Ascending aorta (tissue), 2 donors: ENCODE data around the gene CCDC92B. TPM values are rescaled to one million over a fixed set of nuclear protein-coding genes. Genes with fewer than 3 reads are reported as not detected.
A peak's percentile ranks its signal among the peaks of the same experiment; 100 is the strongest.

Experiments
- DNase-seq, 2 donors: peaks; one replicate each; pipeline ENCODE4 v3.0.0-alpha.2; 2019; ENCODE audit warnings: low spot score in 2 of 2
- H3K27ac ChIP-seq, 2 donors: fragments of 200-600 bp; sonication (generic); one replicate each; pipeline ENCODE4 v1.5.1; 2016 to 2017; ENCODE audit warnings: mild to moderate bottlenecking in 1 of 2
- H3K27me3 ChIP-seq: fragments of 200-600 bp; sonication (generic); one replicate; pipeline ENCODE4 v1.5.1; 2017
- H3K36me3 ChIP-seq, 2 donors: fragments of 200-600 bp; sonication (generic); one replicate each; pipeline ENCODE4 v1.5.1; 2016
- H3K4me1 ChIP-seq, 2 donors: fragments of 200-600 bp; sonication (generic); one replicate each; pipeline ENCODE4 v1.5.1; 2016 to 2017; ENCODE audit warnings: mild to moderate bottlenecking in 1 of 2
- H3K4me3 ChIP-seq, 2 donors: fragments of 200-600 bp; sonication (generic); one replicate each; pipeline ENCODE4 v1.5.1; 2016 to 2017; ENCODE audit warnings: mild to moderate bottlenecking in 1 of 2
- H3K9me3 ChIP-seq, 2 donors: fragments of 200-600 bp; sonication (generic); one replicate each; pipeline ENCODE4 v1.5.1; 2016
- intact Hi-C: fragments of 100-400 bp; cut with DNase I; formaldehyde crosslinking; loops from one replicate; pipeline ENCODE4 v1.15.1; 2023
- total RNA-seq: library from RNA; depleted of rRNA; stranded (reverse); fragments of >200 nt; gene quantifications from one replicate; pipeline ENCODE4 v1.1.0, GENCODE V29; 2016
- TF ChIP-seq, protein P1 (sequence below), 3 experiments: fragments of 200-600 bp in 2 of 3; fragments of 450-650 bp in 1 of 3; sonication (generic) in 2 of 3; IDR thresholded peaks; one replicate each; pipeline ENCODE4 v1.5.1; 2016 to 2019; ENCODE audit warnings: antibody characterized with exemption in 3 of 3, mild to moderate bottlenecking in 1 of 3, moderate library complexity in 1 of 3

Gene CCDC92B
- total RNA-seq, 1 donor from 2014 or later: not detected

DNA sequence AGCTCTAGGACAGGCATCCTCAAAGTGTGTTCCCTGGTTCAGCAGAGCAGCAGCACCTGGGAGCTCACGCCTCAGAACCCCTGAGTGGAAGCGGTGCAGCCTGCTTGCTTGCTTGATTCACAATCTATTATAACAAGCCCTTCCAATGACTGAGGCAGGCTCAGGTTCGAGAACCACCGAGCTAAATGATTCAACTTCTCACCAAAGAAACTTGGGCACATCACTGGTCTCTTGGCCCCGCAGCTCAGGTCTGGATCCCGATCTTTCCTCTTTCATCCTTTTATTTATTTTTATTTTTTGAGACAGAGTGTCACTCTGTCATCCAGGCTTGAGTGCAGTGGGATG lies 62.4 kb downstream of the CCDC92B start:
- no peaks in the 10 kb centered on the region for H3K27me3 ChIP-seq
- H3K9me3 ChIP-seq: no peaks in the 10 kb centered on the region
- intact Hi-C loops: loop anchor here (5.0 kb wide), 1 partner anchor 95 kb away; the partner anchor contains the start of gene PAFAH1B1
- no peak overlapping the region for H3K4me3 ChIP-seq
- peak overlapping the region; percentile 15 to 27 for H3K27ac ChIP-seq
- DNase-seq: no peak
- TF ChIP-seq, protein P1, sequence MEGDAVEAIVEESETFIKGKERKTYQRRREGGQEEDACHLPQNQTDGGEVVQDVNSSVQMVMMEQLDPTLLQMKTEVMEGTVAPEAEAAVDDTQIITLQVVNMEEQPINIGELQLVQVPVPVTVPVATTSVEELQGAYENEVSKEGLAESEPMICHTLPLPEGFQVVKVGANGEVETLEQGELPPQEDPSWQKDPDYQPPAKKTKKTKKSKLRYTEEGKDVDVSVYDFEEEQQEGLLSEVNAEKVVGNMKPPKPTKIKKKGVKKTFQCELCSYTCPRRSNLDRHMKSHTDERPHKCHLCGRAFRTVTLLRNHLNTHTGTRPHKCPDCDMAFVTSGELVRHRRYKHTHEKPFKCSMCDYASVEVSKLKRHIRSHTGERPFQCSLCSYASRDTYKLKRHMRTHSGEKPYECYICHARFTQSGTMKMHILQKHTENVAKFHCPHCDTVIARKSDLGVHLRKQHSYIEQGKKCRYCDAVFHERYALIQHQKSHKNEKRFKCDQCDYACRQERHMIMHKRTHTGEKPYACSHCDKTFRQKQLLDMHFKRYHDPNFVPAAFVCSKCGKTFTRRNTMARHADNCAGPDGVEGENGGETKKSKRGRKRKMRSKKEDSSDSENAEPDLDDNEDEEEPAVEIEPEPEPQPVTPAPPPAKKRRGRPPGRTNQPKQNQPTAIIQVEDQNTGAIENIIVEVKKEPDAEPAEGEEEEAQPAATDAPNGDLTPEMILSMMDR (IDR thresholded peaks at IDR 0.05): no peak
- H3K4me1 ChIP-seq: peaks cover 0 to 8% of the 10 kb centered on the region in 2 donors
- peaks cover 28 to 30% of the 10 kb centered on the region in 2 donors for H3K36me3 ChIP-seq

DNA sequence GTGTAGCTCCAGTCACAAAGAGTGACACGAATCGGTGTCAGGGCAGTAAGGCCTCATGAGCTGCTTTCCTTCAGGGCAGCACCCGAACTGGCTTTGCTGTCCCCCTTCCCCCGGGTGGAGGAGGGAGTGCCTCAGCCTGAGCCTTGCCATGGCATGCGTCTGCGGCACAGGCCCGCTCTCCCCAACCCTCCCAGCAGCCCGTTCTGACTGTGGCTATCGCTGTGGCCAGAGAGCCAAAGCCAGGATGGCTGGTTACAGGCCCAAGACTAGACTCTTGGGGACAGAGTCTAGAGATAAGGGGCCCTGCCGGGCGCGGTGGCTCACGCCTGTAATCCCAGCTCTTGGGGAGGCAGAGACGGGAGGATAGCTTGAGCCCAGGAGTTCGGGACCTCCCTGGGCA lies 63.8 kb downstream of the CCDC92B start:
- no peaks in the 10 kb centered on the region for H3K27me3 ChIP-seq
- TF ChIP-seq, protein P1 (IDR thresholded peaks at IDR 0.05): no peak
- intact Hi-C loops: loop anchor here (5.0 kb wide), 1 partner anchor 93 kb away; the partner anchor contains the start of gene PAFAH1B1
- DNase-seq: peak in 1 of 2 donors; percentile 58
- no peak overlapping the region for H3K27ac ChIP-seq
- H3K36me3 ChIP-seq: peaks cover 28 to 32% of the 10 kb centered on the region in 2 donors
- no peak overlapping the region for H3K4me3 ChIP-seq
- peaks cover 0 to 8% of the 10 kb centered on the region in 2 donors for H3K4me1 ChIP-seq
- H3K9me3 ChIP-seq: no peaks in the 10 kb centered on the region

DNA sequence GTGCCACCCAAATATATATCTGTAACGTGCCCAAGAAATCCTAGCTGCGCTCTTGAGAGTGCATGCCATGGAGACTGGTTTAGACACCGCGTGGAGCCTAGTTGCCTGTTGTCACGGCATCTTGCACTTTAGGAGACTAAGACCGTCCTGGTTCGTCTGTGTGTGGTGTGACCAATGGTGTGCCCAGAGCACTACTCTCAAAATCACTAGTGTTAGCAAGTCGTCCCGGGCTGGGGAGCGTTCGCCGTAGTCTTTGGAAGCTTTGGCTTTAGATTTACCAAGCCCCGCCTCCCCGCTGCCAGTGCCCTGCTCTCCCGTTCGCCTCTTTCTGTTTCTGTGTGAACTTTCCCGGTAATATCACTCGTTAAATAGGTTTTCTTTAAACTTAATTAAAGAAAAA lies 64.9 kb downstream of the CCDC92B start:
- Histone ChIP-seq H3K27me3 (no peaks in the 10 kb centered on the region), H3K9me3 (no peaks in the 10 kb centered on the region), H3K4me1 (peaks cover 0 to 8% of the 10 kb centered on the region in 2 donors), H3K4me3 (no peak overlapping the region), H3K27ac (no peak overlapping the region), H3K36me3 (peaks cover 35 to 40% of the 10 kb centered on the region in 2 donors)
- intact Hi-C loops: no loop called here
- TF ChIP-seq, protein P1 (IDR thresholded peaks at IDR 0.05): no peak
- DNase-seq: peak in 1 of 2 donors; percentile 53

DNA sequence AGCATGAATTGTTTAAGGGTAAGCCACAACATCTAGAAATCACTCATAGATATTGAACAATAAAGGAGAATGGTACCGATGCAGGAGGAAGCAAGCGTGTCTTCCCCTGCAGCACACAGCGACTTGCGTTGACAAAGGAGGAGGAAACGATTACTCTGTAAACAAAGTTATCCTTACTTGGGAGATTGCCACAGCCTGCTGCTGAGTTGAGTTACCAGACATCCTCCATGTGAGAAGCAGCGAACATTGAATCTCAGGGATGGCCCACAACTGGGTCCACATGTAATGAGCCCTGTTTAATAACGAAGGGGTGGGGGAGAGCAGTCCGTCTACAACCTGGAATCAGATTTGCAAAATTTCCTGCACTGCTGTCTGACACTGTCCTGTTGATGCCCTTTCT lies 65.5 kb downstream of the CCDC92B start:
- no peak overlapping the region for H3K27ac ChIP-seq
- peaks cover 36 to 41% of the 10 kb centered on the region in 2 donors for H3K36me3 ChIP-seq
- no peak overlapping the region for H3K4me3 ChIP-seq
- no peaks in the 10 kb centered on the region for H3K9me3 ChIP-seq
- H3K27me3 ChIP-seq: no peaks in the 10 kb centered on the region
- H3K4me1 ChIP-seq: peaks cover 0 to 8% of the 10 kb centered on the region in 2 donors
- TF ChIP-seq, protein P1 (IDR thresholded peaks at IDR 0.05): no peak
- peak in 1 of 2 donors; percentile 30 for DNase-seq
- intact Hi-C loops: no loop called here

DNA sequence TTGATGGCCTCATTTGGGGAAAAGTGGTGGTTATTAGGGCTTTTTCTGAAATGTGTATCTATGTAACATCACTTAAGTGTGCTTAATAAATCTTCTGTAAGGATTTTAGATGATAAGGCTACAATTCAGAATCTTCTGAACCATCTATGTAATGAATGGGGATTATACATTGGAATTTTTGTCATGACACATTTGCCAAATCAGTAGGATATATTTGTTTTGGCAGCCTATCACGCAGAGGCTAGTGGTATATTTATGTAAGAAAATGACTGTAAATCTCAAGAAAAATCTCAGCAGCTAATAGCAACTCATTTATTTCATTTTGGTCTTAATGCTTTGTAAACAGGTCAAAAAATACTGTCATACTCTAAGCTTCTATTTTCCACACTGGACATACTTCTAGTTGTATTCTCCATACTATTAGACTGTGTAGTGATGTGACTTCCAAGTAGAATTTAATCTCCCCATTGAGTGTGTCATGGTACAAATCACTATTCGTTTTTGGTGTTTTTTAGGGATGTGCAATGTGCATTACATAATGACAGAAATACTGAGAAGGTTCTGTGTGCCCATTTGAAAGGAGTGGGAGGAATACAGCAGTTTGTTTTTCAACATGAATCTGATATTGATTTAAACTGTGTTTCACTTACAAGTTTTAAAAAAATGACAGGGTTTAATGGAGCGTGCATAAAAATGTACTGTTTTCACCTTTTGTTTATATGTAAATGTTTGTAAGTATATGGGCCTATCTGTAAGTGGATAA lies 67.1 kb downstream of the CCDC92B start:
- Histone ChIP-seq H3K27ac (no peak overlapping the region), H3K4me3 (no peak overlapping the region), H3K4me1 (peaks cover 0 to 5% of the 10 kb centered on the region in 2 donors), H3K9me3 (no peaks in the 10 kb centered on the region), H3K27me3 (no peaks in the 10 kb centered on the region), H3K36me3 (peaks cover 44 to 55% of the 10 kb centered on the region in 2 donors)
- DNase-seq: no peak
- TF ChIP-seq, protein P1 (IDR thresholded peaks at IDR 0.05): no peak
- intact Hi-C loops: no loop called here
